Sciatic nerve (tissue), 2 donors: Measurements from ENCODE around the gene PLA2G4C. TPM values are rescaled to one million over a fixed set of nuclear protein-coding genes. Genes with fewer than 3 reads are reported as not detected.

Source experiments
- ATAC-seq: fragments of 200-7000 bp; cut with Tn5 transposase; one replicate; pipeline ENCODE4 v1.9.1; 2020; ENCODE audit warnings: mild to moderate bottlenecking, moderate library complexity
- DNase-seq: peaks from one replicate; pipeline ENCODE4 v3.0.0-alpha.2; 2020; ENCODE audit warnings: low spot score
- intact Hi-C: fragments of 100-400 bp; cut with DNase I; formaldehyde crosslinking; loops from one replicate; pipeline ENCODE4 v1.14.2; 2022
- total RNA-seq: library from RNA; stranded (reverse); fragmentation: NEBNext Ultra II Directional; extraction: Animal tissue kit (Norgen Biotek cat#: 25700); gene quantifications from one replicate; pipeline ENCODE4 v1.2.1, GENCODE V29; 2021
- donor health status: DM: no; HTN: no; CAD: no.
- donor health status: DM: no; HTN: no; CAD: no.

The PLA2G4C gene
- total RNA-seq, 1 donor from 2014 or later: 32.7 TPM

GRCh38 chr19:48010932-48011758, 99.5 kb downstream of the PLA2G4C start:
- ATAC-seq (no peak), DNase-seq (no peak)
- intact Hi-C loops: no loop called here

- no peak for ATAC-seq
- no peak for DNase-seq
- intact Hi-C loops: no loop called here
Measured at GRCh38 chr19:48006762-48007161, 103.9 kb downstream of the PLA2G4C start.

- intact Hi-C loops: no loop called here
- ATAC-seq (no peak), DNase-seq (no peak)
Measured at GRCh38 chr19:48004236-48004635, 106.4 kb downstream of the PLA2G4C start.

- ATAC-seq (no peak), DNase-seq (no peak)
- intact Hi-C loops: no loop called here
Measured at GRCh38 chr19:48000846-48001245, 109.8 kb downstream of the PLA2G4C start.

GRCh38 chr19:47998800-47999199, 111.8 kb downstream of the PLA2G4C start:
- no peak for DNase-seq
- intact Hi-C loops: no loop called here
- no peak for ATAC-seq

Other genes starting within 250 kb of the PLA2G4C start
- gene SULT2A1, start 224.5 kb downstream of the PLA2G4C start, total RNA-seq: not detected
- gene BSPH1, start 118.6 kb downstream of the PLA2G4C start, total RNA-seq: not detected
- gene ELSPBP1, start 116.2 kb downstream of the PLA2G4C start, total RNA-seq: not detected
- gene CABP5, start 66.7 kb downstream of the PLA2G4C start, total RNA-seq: not detected
- 16.9 TPM for gene LIG1, start 59.5 kb upstream of the PLA2G4C start, total RNA-seq
- gene ZSWIM9, start 59.9 kb upstream of the PLA2G4C start, total RNA-seq: 10.7 TPM
- 82.8 TPM for gene CARD8, start 145.1 kb upstream of the PLA2G4C start, total RNA-seq
- 1.1 TPM for gene ZNF114, start 159.3 kb upstream of the PLA2G4C start, total RNA-seq
- gene EMP3, start 214.7 kb upstream of the PLA2G4C start, total RNA-seq: 119 TPM